HuH-7.5 (cell line): ENCODE data around the gene MACROD2.
"Not testable (repeated sequence)": the region's sequence is repeated elsewhere in the genome, so short reads cannot be mapped to it uniquely, and the experiment has no call there.

ENCODE experiments used
- DNase-seq: peaks from one replicate; pipeline ENCODE4 v3.0.0; 2011; ENCODE audit warnings: low spot score

The MACROD2 gene

DNA sequence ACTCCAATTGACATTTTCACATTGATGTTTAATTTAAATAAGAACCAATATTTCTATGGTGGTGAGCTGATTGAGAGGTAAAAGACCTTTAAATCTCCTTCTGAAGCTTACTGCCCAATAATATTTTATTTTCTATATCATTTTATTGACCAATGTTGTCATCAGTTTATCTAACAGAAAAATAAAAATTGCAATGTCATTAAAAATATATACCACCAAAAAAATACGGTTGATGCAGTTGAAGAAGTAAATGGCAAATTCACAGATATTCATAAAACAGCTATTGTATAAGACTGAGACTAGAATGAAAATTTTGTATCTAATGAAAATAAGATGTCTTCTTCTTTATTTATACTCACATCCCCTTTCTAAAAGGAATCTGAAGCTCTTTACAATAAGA lies 1375.1 kb downstream of the MACROD2 start:
- no peak for DNase-seq

DNA sequence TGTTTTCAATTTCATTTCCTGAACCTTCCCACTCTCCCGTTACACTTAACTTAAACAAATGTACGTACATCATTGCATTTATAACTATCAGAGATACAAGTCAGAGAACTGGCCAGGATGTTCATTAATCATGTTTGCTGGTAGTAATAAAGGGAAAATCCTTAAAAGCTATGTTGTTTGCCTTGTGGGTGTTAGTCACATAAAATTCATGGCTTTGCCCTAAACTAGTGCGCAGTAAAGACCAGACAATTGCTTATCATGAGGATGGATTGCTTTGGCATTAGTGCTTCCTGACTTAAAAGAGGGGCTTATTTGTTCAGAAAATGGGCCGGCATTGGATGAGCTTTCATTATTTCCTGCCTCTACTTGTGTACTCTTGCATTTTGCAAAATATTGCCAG lies 1379.4 kb downstream of the MACROD2 start:
- DNase-seq, result no peak

DNA sequence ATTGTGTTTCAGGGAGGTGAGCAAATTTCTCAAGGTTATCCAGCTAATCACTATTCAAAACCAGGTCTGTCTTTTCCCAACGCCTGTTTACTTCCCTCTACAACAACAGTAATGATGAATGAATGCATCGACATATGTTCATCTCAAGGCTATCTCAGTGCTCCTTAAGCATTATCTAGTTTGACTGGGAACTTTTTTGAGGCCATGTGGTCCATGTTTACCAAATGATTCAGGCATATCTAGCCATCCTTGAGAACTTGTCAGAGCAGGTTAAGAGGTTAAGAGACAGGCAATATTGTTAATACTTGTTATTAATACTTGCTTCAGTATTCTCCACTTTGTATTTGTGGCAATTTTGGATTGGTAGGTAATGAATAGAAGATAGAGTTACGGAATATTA lies 1380.5 kb downstream of the MACROD2 start:
- DNase-seq, result no peak

DNA sequence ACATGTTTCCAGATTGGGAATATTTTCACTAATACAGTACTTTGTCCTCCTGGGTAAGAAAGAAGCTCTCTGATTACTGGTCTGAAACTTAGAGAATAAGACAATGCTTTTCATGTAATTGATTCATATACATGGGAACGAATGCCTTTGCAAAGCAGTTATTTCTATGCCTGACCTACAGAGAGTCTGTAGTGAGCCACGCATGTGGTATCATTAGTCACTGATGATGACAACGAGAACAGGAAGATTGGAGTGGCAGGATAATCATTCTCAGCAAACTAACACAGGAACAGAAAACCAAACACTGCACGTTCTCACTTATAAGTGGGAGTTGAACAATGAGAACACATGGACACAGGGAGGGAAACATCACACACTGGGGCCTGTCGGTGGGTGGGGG lies 1382.3 kb downstream of the MACROD2 start:
- DNase-seq, result not testable (repeated sequence)

DNA sequence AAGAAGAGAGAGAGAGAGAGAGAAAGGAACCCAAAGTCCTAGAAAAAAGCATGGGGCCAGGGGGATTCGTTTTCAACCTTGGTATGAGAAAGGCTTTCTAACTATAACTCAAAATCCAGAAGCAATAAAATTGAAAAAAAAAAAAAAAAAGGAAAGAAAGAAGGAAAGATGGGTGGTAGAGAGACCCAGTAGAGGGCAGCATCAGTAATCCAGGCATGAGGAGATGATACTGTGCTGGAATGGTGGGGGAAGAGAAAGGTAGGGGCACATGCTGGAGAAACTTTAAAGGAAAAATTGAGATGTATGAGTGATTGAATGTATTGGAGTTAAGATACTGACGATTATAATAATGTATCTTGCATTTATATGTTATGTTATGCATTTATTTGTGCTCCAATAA lies 1382.8 kb downstream of the MACROD2 start:
- no peak for DNase-seq

DNA sequence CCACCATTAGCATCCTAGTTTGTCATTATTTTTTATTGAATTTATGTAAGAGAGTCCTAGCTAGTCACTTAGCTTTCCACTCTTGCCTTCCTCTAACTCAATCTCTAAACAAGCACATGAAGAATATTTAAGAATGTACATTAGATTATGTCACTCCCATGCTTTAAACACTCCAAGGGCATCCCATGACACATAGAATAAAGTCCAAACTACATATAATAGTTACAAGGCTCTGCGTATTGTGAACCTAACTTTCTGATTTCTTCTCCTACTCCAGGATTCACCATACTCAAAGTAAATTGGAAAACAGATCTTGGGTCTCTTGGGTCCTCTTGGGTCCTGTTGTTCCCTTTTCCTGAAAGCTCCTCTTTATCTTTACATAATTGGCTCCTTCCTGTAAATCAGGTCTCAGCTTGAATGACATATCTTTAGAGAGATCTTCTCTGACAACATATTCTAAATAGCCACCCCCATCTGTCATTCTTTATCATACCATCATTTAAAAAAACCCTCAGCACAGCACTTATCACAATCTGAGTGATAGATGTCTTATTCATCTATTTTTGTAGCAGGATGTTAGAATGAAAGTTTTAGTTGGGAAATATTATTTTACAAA lies 1384.5 kb downstream of the MACROD2 start:
- no peak for DNase-seq

DNA sequence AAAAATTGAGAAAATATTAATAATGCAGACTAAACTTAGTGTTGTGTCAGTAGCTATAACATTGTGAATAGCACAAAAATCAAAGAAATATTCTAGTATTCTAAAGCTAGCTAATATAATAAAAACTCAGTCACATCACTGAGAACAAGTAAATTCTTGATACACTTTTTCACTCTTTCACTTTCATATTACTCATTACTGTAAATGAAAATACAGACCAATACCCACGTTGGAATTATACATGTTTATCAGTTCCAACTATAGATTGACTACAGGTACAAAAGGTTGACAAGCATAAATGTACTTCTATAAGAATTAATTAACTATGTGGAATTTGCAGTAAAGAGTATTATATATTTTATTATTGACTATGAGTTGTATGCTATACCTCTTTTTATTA lies 1385.5 kb downstream of the MACROD2 start:
- DNase-seq, result no peak

DNA sequence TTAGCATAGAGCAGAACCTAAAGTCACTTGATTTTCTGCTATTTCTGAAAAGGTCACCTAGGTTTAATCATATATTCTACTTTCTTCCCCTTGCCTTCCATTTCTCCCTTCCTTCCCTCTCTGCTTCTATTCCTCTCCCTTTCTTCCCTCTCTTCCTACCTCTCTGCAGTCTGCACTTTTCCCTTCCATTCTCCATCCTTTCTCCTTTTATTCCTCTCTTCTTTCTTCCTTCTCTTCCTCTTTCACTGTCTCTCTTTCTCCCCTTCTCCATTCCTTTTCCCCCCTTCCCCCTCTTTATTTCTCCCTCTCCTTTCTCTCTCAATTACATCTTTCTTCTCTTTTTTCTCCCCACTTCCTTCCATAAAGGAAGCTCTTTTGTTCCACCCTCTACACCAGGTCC lies 1391.9 kb downstream of the MACROD2 start:
- DNase-seq, result no peak

DNA sequence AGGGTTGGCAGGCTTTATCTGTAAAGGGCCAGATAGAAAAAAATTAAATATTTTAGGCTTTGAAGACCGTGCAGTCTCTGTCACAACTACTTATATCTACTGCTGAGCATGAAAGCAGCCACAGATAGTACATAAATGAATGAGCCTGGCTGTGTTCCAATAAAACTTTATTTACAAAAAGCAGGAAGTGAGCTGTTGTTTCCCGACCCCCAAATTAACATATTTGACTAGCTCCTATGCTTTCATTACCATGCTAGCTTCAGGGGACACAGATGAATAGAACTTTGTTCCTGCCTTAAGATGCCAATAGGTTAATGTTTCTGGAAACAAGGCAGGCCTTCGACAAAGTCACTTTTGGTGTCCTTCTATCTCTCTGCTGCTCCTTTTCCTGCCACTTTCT lies 1400.1 kb downstream of the MACROD2 start:
- no peak for DNase-seq

DNA sequence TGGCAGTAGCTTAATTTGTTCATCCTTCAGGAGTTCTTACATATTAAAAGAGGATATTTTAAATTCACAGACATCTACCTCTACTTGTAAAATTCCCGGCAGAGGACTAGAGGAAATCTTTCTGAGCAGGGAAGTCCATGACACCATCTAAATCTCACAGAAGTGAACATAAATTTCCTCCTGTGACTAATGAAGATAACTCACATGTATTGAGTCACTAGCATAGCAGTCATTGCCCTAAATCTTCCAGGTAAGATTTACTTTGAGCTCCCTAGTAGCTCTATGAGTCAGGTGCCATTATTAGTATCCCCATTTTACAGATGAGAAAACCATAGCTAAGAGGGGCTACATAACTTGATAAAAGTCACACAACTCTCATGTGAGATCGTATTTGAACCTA lies 1400.7 kb downstream of the MACROD2 start:
- DNase-seq, result no peak

DNA sequence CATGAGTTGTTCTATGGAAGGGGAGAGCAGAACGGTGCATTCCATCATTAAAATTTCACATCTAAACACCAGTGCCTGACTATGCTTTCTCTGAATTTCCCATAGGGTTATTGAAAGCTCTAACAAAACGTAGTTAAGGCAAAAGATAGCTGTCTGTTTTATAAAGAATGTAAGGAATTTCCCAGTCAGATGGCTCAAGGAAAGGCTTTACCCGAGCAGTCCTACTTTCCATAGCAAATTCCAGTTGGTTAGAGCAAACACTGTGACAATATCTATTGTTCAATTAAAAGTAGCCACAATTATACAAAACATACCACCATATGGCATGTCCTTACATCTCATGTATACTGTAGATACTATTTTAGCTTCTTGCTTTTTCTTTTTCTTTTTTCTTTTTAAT lies 1401.6 kb downstream of the MACROD2 start:
- DNase-seq, result no peak

DNA sequence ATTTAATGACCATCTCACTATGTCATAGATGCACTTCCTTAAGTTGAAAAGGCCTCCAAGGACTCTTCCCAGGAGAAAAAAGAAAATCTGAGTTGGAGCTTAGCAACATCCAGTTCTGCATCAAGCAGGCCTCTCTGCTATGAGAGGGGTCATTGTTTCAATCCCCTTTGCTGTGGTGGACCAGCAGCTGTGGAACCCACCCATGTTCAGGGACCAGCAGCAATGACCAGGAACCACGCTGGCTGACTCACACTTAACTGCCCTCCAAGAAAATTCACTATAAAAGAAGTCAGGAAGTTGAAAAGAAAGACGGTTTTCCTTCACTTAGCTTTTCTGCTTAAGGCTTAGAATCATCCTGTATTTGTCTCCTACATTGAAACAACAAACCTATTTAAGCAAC lies 1404.5 kb downstream of the MACROD2 start:
- no peak for DNase-seq

DNA sequence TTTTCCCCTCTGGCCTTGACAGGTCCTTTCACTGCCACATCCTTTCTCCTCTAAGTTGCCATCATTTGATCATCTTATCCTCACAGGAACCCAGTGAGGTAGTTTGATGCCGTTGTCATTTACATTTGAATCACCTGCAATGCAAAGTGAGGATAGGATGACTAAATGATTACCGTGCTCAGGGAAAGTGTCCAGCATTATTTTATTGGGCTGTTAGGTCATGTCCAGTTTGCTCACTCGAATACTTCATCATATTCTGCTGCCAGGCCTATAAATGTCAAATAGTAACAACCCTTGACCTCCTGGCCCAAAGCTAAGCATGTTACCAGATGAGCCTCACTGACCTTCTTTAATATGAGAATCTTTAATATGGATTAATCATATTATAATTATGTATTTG lies 1410.8 kb downstream of the MACROD2 start:
- DNase-seq, result no peak

DNA sequence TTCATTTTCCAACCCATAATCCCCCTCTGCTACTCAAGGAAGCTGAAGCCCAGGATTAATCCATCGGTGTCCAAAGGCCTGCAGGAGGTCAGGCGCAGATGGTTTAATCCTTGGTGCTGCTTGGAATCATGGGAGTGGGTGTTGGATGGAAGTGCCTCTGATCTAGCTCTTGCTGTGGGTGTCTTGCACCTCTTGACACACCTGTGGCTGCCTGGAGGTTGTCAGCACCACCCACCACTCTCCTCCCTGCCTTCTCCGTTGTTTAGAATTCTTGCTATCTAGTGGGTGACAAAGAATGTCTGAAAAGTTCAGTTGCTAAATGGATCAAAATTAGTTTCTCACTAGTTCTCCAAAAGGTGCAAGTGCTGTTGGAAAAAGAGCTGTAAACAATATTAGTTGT lies 1416.5 kb downstream of the MACROD2 start:
- DNase-seq, result no peak

DNA sequence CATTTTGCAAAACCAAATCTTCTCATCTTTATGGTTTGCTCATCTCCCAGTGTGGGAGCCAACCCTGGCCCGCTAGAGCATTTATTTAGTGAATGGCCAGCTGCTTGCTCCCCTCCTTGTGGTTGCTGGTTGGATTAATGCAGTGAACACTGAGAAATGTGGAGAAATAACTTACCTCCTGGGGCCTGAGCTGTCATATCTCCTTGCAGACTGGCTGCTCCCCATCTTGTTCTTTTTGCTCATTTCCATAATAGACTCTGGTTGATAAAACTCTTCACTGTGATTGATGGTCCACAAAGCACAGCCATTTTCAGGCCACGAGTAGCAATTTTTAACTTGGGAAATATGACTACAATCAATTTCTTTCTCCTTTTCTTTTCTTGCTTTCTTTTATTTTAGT lies 1420.6 kb downstream of the MACROD2 start:
- no peak for DNase-seq

DNA sequence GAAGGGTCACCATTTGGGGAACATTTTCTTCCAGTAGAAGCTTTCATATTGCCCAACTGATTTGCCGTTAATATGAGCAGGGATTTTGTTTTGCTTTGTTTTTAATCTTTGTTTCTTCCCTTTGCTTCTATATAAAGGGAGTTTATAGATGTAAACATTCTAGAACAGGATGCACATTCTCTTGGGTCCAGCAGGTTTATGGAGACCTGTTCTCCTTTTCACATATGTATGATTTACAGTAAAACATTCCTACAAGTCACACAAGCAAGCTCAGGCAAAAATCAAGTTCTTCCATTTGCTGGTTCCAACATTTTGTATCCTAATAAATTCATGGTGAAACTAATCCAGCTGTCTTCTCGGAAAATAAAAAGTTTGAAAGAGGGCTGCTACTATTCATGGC lies 1424.5 kb downstream of the MACROD2 start:
- DNase-seq, result no peak

DNA sequence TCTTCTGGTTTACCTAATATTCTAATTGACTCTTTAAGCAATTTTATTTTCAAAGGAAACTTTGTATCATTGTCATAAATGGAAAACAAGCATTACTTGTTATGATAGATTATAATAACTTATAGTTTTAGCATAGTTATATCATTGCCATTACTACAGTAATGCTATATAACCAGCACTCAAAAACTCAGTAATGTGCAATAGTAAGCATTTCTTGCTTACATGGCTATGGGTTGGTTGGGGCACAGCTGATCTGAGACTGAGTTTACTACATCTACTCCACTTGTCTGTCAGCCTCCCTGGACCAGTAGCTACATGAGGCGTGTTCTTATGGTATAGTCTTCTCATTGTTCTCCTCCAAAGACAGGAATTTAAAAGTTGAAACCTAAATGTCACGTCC lies 1427.7 kb downstream of the MACROD2 start:
- DNase-seq, result no peak

DNA sequence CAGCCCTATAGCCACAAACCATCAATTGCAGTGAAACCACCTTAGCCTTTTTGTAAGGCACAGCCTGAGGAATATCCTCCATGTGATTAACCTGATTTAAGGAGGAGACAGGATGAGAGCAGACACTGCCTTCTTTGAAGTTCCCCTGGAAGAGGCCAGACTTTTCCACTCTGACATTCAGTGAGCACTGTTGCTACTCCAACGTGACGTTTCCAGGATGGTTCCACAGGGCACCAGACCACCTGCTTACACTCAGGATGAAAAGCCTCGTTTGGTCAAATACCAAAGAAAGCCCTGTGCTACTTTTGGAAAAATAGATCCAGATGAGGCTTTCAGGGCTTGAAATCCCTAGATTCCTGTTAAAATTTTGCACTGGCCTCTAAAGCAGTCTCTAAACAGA lies 1444.2 kb downstream of the MACROD2 start:
- DNase-seq, result no peak

DNA sequence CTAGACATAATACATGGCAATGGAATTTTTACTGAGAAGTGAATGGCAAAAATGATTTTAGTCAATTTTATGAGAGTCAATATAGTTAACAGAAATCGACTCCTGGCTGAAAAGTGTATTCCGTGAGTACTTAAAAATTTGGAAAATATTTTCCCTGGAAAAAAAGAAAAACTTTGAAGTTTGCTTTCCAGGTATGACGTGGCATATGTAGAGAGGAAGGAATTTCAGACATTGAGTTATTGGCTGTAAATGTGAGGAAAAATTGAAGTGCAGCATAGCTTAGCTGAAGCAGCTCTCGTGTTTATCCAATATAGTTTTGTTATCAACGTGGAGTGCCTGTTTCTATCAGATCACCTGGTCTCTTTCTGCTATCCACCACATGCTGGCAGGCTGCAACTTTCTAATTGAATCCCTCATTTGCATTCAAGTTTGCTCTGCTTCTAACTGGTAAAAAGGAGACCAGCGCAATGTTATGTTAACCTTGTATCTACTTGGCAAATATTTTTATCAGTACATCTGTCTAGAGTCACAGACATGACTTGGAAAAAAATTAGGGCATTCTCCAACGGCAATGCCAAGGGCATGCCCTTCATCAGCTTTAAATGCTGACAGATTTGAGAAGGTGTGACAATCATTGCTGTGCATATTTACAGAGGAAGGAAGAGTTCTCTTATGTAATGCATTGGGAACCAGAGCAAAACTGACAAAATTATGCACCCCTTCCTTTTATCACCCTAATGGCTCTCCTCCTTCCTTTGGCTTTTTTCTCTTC lies 1444.9 kb downstream of the MACROD2 start:
- DNase-seq, result no peak

DNA sequence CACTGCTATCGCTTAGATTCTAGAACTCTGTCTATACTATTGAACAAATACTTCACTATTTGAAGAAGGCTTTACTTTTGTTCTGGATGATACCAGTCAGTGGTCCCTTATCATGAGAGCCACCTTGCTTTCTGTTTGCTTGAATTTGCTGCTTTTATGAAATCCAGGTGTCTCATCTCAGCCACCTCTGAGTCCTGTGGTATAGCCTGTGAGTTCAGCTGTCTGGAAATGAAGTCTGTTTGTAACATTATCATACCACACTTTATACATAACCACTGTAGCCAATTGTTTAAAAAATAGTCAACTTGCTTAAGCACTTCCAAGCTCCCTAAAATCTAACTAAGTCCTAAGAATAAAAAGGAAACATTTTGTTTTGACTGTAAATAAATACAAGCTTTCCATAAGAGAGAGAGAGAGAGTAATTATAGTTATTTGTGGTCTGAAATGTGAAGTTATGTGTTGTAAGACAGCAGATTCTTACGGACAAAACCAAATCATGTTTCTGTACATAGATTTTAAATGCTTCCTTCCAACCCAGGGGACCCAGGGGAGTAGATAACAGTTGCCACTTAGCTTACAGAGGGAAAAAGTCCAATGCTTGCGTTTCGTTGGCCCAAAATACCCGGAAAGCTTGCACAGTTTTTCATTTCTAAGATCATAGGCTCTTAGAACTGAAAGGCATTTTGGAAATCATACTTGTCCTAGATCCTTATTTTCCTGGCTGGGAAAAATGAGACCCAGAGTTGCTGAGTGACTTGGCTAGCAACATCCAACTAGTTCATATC lies 1449.9 kb downstream of the MACROD2 start:
- no peak for DNase-seq

DNA sequence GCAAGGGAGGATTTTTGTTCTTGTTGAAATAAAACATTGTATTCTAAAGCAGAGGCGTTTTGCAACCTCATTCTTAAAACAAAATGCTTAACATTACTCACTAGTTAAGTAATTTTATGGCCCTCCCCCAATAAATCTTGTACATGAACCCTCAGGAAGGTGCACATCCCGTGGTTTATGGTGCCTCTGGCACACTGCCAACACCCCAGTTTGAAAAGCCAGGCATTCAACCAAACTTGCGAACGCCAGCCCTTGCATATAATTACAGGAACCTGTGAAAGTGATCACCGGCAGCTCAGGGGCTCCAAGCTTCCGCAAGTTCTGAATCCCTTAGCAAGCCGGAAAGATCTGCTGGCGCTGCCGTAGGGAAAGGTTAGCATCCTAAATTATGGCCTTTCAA lies 1451.1 kb downstream of the MACROD2 start:
- no peak for DNase-seq

DNA sequence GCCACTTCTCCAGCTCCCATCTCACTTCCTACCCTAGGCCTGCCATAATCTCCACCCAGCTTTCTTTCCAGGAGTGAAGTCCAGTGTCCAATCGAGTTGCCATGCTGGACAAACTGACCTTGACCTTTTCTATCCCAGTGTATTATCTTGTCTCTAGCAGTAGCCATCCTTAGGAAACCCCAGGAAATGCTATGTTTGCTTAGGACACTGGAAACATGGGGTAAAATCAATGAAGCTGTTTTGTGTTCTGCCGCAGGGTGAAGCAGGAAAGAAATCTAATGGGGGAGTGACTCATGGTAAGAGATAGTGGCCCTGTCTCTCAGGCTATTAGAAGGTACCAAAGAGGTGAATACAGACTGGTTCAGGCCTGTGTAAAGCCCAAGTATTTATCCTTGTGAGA lies 1452.2 kb downstream of the MACROD2 start:
- DNase-seq, result peak; percentile 19

DNA sequence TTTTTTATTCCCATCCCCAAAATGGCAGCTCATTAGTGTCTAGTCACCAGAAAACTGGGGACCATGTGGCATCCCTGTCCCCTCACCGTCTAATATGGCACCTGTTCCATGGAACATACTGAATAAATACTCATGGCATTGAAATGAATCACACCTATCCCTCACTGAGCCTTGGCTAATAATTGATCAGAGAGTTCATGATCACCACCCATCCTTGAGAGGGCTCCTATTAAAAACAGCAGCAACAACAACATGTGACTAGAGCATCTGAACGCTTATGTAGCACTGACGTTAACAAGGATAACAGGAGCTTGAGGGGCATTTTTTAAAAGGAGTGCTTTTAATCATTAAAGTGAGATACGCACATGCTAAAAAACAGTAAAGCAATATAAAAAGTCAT lies 1453.7 kb downstream of the MACROD2 start:
- DNase-seq, result no peak
